Measurements from ENCODE around the gene ATP2B2.

ATP2B2 gene

GRCh38 chr3:10550705-10551104, 45.3 kb upstream of the ATP2B2 start:
- H3K4me3 ChIP-seq (ENCODE audit: low read depth, low read length): no peak overlapping the region
- TF ChIP-seq, protein P1, sequence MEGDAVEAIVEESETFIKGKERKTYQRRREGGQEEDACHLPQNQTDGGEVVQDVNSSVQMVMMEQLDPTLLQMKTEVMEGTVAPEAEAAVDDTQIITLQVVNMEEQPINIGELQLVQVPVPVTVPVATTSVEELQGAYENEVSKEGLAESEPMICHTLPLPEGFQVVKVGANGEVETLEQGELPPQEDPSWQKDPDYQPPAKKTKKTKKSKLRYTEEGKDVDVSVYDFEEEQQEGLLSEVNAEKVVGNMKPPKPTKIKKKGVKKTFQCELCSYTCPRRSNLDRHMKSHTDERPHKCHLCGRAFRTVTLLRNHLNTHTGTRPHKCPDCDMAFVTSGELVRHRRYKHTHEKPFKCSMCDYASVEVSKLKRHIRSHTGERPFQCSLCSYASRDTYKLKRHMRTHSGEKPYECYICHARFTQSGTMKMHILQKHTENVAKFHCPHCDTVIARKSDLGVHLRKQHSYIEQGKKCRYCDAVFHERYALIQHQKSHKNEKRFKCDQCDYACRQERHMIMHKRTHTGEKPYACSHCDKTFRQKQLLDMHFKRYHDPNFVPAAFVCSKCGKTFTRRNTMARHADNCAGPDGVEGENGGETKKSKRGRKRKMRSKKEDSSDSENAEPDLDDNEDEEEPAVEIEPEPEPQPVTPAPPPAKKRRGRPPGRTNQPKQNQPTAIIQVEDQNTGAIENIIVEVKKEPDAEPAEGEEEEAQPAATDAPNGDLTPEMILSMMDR (IDR thresholded peaks at IDR 0.05; ENCODE audit: low read depth, low read length): no peak

DNA sequence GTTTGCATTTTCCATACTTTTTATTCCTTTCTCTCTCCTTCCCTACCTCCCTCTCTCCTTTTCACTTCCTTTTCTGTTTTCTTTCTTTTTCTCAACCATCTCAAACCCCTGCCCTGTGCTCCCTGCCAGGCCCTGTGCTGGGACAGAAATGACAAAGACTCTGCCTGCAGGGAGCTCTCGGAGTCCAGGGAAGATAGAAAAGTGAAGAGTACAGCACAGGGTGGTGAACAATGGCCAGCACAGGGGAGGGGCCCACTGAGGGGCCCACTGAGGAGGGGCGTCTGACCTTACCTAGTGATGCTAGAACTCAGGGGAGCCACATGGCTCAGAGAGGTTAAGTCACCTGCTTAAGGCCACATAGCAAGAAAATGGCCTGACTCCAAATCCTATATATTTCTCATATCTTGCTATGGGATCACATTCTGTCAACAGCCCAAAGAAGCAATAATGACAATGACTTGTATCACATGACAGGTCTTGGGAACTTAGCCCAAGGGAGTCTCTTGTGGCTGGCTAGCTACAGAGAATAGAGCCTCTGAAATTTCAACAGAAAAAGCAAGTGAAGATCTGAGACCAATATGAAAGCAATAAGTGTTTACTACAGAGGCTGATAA, 44.3 kb upstream of the ATP2B2 start:
- no peak overlapping the region for H3K4me3 ChIP-seq (ENCODE audit: low read depth, low read length)
- TF ChIP-seq, protein P1 (IDR thresholded peaks at IDR 0.05; ENCODE audit: low read depth, low read length): no peak

GRCh38 chr3:10548992-10549391, 43.6 kb upstream of the ATP2B2 start:
- TF ChIP-seq, protein P1 (IDR thresholded peaks at IDR 0.05; ENCODE audit: low read depth, low read length): no peak
- no peak overlapping the region for H3K4me3 ChIP-seq (ENCODE audit: low read depth, low read length)

- H3K4me3 ChIP-seq (ENCODE audit: low read depth, low read length): no peak overlapping the region
- TF ChIP-seq, protein P1 (IDR thresholded peaks at IDR 0.05; ENCODE audit: low read depth, low read length): no peak
These were observed 42.7 kb upstream of the ATP2B2 start for GRCh38 chr3:10547841-10548783.

DNA sequence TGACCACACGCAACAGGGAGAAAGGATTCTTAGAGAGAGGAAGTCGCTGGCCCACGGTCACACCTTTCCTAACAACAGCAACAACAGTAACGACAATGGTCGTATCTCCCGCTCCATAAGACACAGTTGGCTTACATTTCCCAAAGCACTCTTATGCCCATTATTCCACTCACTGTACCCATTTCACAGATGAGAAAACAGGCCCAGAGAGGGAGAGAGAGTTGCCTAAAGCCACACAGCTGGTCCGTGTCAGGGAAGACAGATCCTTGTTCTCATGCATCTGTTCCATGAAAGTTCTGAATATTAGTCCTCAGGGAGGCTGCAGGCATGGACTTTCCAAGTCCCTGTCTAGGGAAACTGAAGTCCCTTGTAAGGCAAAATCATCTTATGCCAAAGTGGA, 42.0 kb upstream of the ATP2B2 start:
- no peak overlapping the region for H3K4me3 ChIP-seq (ENCODE audit: low read depth, low read length)
- TF ChIP-seq, protein P1 (IDR thresholded peaks at IDR 0.05; ENCODE audit: low read depth, low read length): no peak

- TF ChIP-seq, protein P1 (IDR thresholded peaks at IDR 0.05; ENCODE audit: low read depth, low read length): no peak
- H3K4me3 ChIP-seq (ENCODE audit: low read depth, low read length): no peak overlapping the region
These were observed 41.5 kb upstream of the ATP2B2 start for GRCh38 chr3:10546820-10547263.

- TF ChIP-seq, protein P1 (IDR thresholded peaks at IDR 0.05; ENCODE audit: low read depth, low read length): no peak
- H3K4me3 ChIP-seq (ENCODE audit: low read depth, low read length): no peak overlapping the region
These were observed 40.8 kb upstream of the ATP2B2 start for GRCh38 chr3:10546181-10546624.
